SK-N-SH treated with all-trans-retinoic acid at 6 μM for 48 hours (cell line): ENCODE results near the gene ATG13.

ENCODE experiments used
- ATAC-seq: fragments of 200-7000 bp; cut with Tn5 transposase; 3 replicates; pipeline ENCODE4 v1.9.1; 2020; ENCODE audit warnings: mild to moderate bottlenecking, moderate library complexity
- BACH2 ChIP-seq: fragments of 250-450 bp; sonication (Bioruptor Pico); IDR thresholded peaks from 2 replicates; pipeline ENCODE4 v1.9.0; 2021; ENCODE audit warnings: mild to moderate bottlenecking, borderline replicate concordance
- CSDC2 ChIP-seq: fragments of 250-450 bp; sonication (Bioruptor Pico); IDR thresholded peaks from 2 replicates; pipeline ENCODE4 v1.5.0; 2020; ENCODE audit warnings: mild to moderate bottlenecking, moderate library complexity
- CSRNP3 ChIP-seq: fragments of 250-450 bp; sonication (Bioruptor Pico); IDR thresholded peaks from 2 replicates; pipeline ENCODE4 v1.5.1; 2021; ENCODE audit warnings: mild to moderate bottlenecking, moderate library complexity
- ESRRG ChIP-seq: fragments of 250-450 bp; sonication (Bioruptor Pico); IDR thresholded peaks from 2 replicates; pipeline ENCODE4 v1.6.1; 2021; ENCODE audit warnings: mild to moderate bottlenecking
- GLIS3 ChIP-seq: fragments of 250-450 bp; sonication (Bioruptor Pico); IDR thresholded peaks from 2 replicates; pipeline ENCODE4 v1.5.0; 2020; ENCODE audit warnings: mild to moderate bottlenecking, moderate library complexity
- ISL1 ChIP-seq: fragments of 250-450 bp; sonication (Bioruptor Pico); IDR thresholded peaks from 2 replicates; pipeline ENCODE4 v2.1.2; 2022; ENCODE audit warnings: mild to moderate bottlenecking, moderate library complexity
- OSR1 ChIP-seq: fragments of 250-450 bp; sonication (Bioruptor Pico); IDR thresholded peaks from 2 replicates; pipeline ENCODE4 v1.8.0; 2022; ENCODE audit warnings: moderate library complexity, mild to moderate bottlenecking, inconsistent platforms
- PPARA ChIP-seq: fragments of 250-450 bp; sonication (Bioruptor Pico); IDR thresholded peaks from 2 replicates; pipeline ENCODE4 v1.5.0; 2020; ENCODE audit warnings: mild to moderate bottlenecking, borderline replicate concordance
- RARB ChIP-seq: fragments of 250-450 bp; sonication (Bioruptor Pico); IDR thresholded peaks from 2 replicates; pipeline ENCODE4 v1.8.0; 2021; ENCODE audit warnings: mild to moderate bottlenecking, moderate library complexity
- SNAI2 ChIP-seq: fragments of 250-450 bp; sonication (Bioruptor Pico); IDR thresholded peaks from 2 replicates; pipeline ENCODE4 v1.5.0; 2020; ENCODE audit warnings: mild to moderate bottlenecking, moderate library complexity
- TCF4 ChIP-seq: fragments of 250-450 bp; sonication (Bioruptor Pico); IDR thresholded peaks from 2 replicates; pipeline ENCODE4 v1.8.0; 2021; ENCODE audit warnings: mild to moderate bottlenecking, moderate library complexity, borderline replicate concordance
- TOX ChIP-seq: fragments of 250-450 bp; sonication (Bioruptor Pico); IDR thresholded peaks from 2 replicates; pipeline ENCODE4 v1.8.0; 2021; ENCODE audit warnings: mild to moderate bottlenecking, moderate library complexity, borderline replicate concordance
- ZC3H10 ChIP-seq: fragments of 250-450 bp; sonication (Bioruptor Pico); IDR thresholded peaks from 2 replicates; pipeline ENCODE4 v1.5.1; 2021; ENCODE audit warnings: mild to moderate bottlenecking, moderate library complexity
- ZFP3 ChIP-seq: fragments of 250-450 bp; sonication (Bioruptor Pico); IDR thresholded peaks from 2 replicates; pipeline ENCODE4 v1.5.0; 2020; ENCODE audit warnings: mild to moderate bottlenecking, moderate library complexity
- ZFP30 ChIP-seq: fragments of 450-650 bp; formaldehyde crosslinking; IDR thresholded peaks from 2 replicates; pipeline ENCODE4 v1.5.0; 2022; ENCODE audit warnings: mild to moderate bottlenecking, moderate library complexity
- ZNF565 ChIP-seq: fragments of 450-650 bp; formaldehyde crosslinking; conservative IDR thresholded peaks from 2 replicates; pipeline ENCODE4 v1.5.0; 2020; ENCODE audit warnings: low read depth, mild to moderate bottlenecking, moderate library complexity
- ZNF70 ChIP-seq: fragments of 450-650 bp; formaldehyde crosslinking; IDR thresholded peaks from 2 replicates; pipeline ENCODE4 v1.5.0; 2020; ENCODE audit warnings: mild to moderate bottlenecking, moderate library complexity
- TF ChIP-seq, protein P1 (sequence below): fragments of 250-450 bp; sonication (Bioruptor Pico); IDR thresholded peaks from 2 replicates; pipeline ENCODE4 v1.8.0; 2021; ENCODE audit warnings: low read depth, mild to moderate bottlenecking, moderate library complexity, borderline replicate concordance
- TF ChIP-seq, protein P2 (sequence below): fragments of 250-450 bp; sonication (Bioruptor Pico); IDR thresholded peaks from 2 replicates; pipeline ENCODE4 v1.8.0; 2020; ENCODE audit warnings: mild to moderate bottlenecking, moderate library complexity, borderline replicate concordance
- TF ChIP-seq, protein P3 (sequence below): fragments of 250-450 bp; sonication (Bioruptor Pico); IDR thresholded peaks from 2 replicates; pipeline ENCODE4 v1.5.1; 2020; ENCODE audit warnings: low read depth, mild to moderate bottlenecking, moderate library complexity
- TF ChIP-seq, protein P4 (sequence below): fragments of 250-450 bp; sonication (Bioruptor Pico); IDR thresholded peaks from 2 replicates; pipeline ENCODE4 v1.5.0; 2020; ENCODE audit warnings: mild to moderate bottlenecking, moderate library complexity

The ATG13 gene

DNA sequence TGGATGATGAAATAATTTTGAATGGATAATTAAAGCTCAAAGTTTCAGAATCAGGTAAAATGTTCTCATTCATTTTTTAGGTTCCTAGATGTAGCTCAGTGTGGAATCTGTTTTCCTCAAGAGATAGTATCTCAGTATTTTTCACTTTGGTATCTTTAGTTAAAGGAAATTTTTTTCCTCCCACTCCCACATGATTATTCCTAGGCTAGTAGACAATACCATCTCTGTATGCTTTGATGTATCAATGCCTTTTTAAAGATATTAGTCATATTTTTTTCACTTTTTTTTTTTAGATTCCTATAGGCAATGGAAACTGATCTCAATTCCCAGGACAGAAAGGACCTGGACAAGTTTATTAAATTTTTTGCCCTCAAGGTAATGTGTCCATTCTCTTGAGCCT, 26.6 kb downstream of the ATG13 start (continued):
- no peak for TF ChIP-seq RARB (CRISPR knock-in tag)
- TF ChIP-seq, protein P1, sequence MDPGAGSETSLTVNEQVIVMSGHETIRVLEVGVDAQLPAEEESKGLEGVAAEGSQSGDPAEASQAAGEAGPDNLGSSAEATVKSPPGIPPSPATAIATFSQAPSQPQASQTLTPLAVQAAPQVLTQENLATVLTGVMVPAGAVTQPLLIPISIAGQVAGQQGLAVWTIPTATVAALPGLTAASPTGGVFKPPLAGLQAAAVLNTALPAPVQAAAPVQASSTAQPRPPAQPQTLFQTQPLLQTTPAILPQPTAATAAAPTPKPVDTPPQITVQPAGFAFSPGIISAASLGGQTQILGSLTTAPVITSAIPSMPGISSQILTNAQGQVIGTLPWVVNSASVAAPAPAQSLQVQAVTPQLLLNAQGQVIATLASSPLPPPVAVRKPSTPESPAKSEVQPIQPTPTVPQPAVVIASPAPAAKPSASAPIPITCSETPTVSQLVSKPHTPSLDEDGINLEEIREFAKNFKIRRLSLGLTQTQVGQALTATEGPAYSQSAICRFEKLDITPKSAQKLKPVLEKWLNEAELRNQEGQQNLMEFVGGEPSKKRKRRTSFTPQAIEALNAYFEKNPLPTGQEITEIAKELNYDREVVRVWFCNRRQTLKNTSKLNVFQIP, result no peak

DNA sequence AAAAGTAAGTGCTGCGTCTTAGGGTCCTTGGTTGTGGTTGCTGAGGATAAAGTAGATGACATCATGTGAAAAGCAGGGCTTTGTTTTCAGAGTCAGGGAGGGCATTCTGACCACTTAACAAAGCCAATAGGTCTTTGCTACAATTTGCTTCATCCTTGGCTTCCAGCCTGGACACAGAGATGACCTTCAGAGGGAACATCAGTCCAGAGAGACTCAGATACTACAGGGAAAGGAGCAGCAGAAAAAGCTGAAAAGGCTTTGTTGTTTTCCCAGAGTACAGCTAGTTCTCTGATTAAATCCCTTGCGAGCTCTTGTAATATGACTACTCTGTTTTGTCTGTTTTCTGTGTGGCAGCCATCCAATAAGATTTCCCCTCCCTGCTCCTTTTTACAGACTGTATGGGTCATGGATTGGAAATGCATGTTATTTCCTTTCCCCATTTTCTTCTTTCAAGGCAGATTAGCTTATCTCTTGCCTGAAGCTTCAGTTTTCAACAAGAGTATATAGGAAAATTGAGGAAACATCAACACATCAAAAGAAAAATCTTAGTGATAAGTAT, 31.9 kb downstream of the ATG13 start:
- TF ChIP-seq ISL1 (CRISPR knock-in tag) (peak; percentile 70), ZFP30 (CRISPR knock-in tag) (no peak), SNAI2 (CRISPR knock-in tag) (no peak), ZNF565 (CRISPR knock-in tag) (no peak), BACH2 (no peak), RARB (CRISPR knock-in tag) (no peak), ESRRG (no peak), CSRNP3 (CRISPR knock-in tag) (no peak), CSDC2 (CRISPR knock-in tag) (no peak), ZFP3 (CRISPR knock-in tag) (0 out of 2 replicates have a peak, but pooled peaks have one; percentile 66), PPARA (CRISPR knock-in tag) (no peak), TCF4 (CRISPR knock-in tag) (no peak), GLIS3 (CRISPR knock-in tag) (0 out of 2 replicates have a peak, but pooled peaks have one; percentile 36), TOX (no peak), OSR1 (CRISPR knock-in tag) (no peak)
- TF ChIP-seq, protein P2, sequence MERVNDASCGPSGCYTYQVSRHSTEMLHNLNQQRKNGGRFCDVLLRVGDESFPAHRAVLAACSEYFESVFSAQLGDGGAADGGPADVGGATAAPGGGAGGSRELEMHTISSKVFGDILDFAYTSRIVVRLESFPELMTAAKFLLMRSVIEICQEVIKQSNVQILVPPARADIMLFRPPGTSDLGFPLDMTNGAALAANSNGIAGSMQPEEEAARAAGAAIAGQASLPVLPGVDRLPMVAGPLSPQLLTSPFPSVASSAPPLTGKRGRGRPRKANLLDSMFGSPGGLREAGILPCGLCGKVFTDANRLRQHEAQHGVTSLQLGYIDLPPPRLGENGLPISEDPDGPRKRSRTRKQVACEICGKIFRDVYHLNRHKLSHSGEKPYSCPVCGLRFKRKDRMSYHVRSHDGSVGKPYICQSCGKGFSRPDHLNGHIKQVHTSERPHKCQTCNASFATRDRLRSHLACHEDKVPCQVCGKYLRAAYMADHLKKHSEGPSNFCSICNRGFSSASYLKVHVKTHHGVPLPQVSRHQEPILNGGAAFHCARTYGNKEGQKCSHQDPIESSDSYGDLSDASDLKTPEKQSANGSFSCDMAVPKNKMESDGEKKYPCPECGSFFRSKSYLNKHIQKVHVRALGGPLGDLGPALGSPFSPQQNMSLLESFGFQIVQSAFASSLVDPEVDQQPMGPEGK (CRISPR knock-in tag), result no peak
- TF ChIP-seq, protein P1, result no peak
- TF ChIP-seq, protein P3, sequence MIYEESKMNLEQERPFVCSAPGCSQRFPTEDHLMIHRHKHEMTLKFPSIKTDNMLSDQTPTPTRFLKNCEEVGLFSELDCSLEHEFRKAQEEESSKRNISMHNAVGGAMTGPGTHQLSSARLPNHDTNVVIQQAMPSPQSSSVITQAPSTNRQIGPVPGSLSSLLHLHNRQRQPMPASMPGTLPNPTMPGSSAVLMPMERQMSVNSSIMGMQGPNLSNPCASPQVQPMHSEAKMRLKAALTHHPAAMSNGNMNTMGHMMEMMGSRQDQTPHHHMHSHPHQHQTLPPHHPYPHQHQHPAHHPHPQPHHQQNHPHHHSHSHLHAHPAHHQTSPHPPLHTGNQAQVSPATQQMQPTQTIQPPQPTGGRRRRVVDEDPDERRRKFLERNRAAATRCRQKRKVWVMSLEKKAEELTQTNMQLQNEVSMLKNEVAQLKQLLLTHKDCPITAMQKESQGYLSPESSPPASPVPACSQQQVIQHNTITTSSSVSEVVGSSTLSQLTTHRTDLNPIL (CRISPR knock-in tag), result no peak
- peak; percentile 98 for ATAC-seq

DNA sequence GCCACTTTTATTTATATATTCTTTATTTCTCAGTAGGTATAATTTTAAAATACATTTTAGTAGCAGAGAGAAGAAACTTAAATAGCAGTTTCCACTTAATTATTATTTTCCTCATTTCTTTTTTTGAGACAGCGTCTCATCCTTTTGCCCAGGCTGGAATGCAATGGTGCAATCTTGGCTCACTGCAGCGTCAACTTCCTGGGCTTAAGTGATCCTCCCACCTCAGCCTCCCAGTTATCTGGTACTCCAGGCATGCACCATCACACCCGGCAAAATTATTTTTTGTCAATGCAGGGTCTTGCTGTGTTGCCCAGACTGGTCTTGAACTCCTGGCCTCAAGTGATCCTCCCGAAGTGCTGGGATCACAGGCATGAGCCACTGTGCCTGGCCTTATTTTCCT, 38.3 kb downstream of the ATG13 start:
- ATAC-seq, result no peak
- no peak for TF ChIP-seq ZC3H10 (CRISPR knock-in tag)
- TF ChIP-seq CSRNP3 (CRISPR knock-in tag), result no peak
- no peak for TF ChIP-seq SNAI2 (CRISPR knock-in tag)
- TF ChIP-seq, protein P1, result no peak
- no peak for TF ChIP-seq GLIS3 (CRISPR knock-in tag)
- TF ChIP-seq TOX, result no peak
- TF ChIP-seq RARB (CRISPR knock-in tag), result no peak
- TF ChIP-seq, protein P4, sequence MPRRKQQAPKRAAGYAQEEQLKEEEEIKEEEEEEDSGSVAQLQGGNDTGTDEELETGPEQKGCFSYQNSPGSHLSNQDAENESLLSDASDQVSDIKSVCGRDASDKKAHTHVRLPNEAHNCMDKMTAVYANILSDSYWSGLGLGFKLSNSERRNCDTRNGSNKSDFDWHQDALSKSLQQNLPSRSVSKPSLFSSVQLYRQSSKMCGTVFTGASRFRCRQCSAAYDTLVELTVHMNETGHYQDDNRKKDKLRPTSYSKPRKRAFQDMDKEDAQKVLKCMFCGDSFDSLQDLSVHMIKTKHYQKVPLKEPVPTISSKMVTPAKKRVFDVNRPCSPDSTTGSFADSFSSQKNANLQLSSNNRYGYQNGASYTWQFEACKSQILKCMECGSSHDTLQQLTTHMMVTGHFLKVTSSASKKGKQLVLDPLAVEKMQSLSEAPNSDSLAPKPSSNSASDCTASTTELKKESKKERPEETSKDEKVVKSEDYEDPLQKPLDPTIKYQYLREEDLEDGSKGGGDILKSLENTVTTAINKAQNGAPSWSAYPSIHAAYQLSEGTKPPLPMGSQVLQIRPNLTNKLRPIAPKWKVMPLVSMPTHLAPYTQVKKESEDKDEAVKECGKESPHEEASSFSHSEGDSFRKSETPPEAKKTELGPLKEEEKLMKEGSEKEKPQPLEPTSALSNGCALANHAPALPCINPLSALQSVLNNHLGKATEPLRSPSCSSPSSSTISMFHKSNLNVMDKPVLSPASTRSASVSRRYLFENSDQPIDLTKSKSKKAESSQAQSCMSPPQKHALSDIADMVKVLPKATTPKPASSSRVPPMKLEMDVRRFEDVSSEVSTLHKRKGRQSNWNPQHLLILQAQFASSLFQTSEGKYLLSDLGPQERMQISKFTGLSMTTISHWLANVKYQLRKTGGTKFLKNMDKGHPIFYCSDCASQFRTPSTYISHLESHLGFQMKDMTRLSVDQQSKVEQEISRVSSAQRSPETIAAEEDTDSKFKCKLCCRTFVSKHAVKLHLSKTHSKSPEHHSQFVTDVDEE (CRISPR knock-in tag), result no peak
- no peak for TF ChIP-seq PPARA (CRISPR knock-in tag)
- TF ChIP-seq, protein P2 (CRISPR knock-in tag), result no peak
- TF ChIP-seq ESRRG, result no peak
- no peak for TF ChIP-seq ZNF70 (CRISPR knock-in tag)
- TF ChIP-seq ZFP30 (CRISPR knock-in tag), result no peak
- TF ChIP-seq ISL1 (CRISPR knock-in tag), result no peak
